Hepatocyte (in vitro differentiated cells): Measurements from ENCODE around the gene STN1.

Experiments
- CTCF ChIP-seq: fragments of 200-600 bp; sonication (generic); IDR thresholded peaks from 2 replicates; pipeline ENCODE4 v1.5.1; 2016; ENCODE audit warnings: antibody characterized with exemption, mild to moderate bottlenecking; ENCODE audit not compliant: poor library complexity
- EZH2 ChIP-seq: fragments of 200-600 bp; sonication (generic); IDR thresholded peaks from 2 replicates; pipeline ENCODE4 v1.6.1; 2016; ENCODE audit warnings: antibody characterized with exemption, mild to moderate bottlenecking, borderline replicate concordance
- EZH2phosphoT487 ChIP-seq: fragments of 200-600 bp; sonication (generic); IDR thresholded peaks from one replicate; pipeline ENCODE4 v1.6.1; 2018; ENCODE audit warnings: antibody characterized with exemption, mild to moderate bottlenecking, low read depth, moderate library complexity; ENCODE audit not compliant: unreplicated experiment, severe bottlenecking

GRCh38 chr10:103854265-103854685, 63.7 kb downstream of the STN1 start:
- TF ChIP-seq CTCF (no peak), EZH2 (no peak), EZH2phosphoT487 (no peak)
